Loucy (cell line): Measurements from ENCODE around the gene LIPC.

Source experiments
- H2AFZ ChIP-seq: fragments of 200-600 bp; sonication (generic); 2 replicates; pipeline ENCODE4 v1.6.0; 2016; ENCODE audit warnings: antibody characterized with exemption, mild to moderate bottlenecking, low read length, moderate library complexity
- H3F3A ChIP-seq: fragments of 200-600 bp; 2 replicates; pipeline ENCODE4 v1.6.0; 2016; ENCODE audit warnings: antibody characterized with exemption, low read depth, mild to moderate bottlenecking
- H3K27me3 ChIP-seq: fragments of 200-600 bp; sonication (generic); 2 replicates; pipeline ENCODE4 v1.6.1; 2014; ENCODE audit warnings: low read length, mild to moderate bottlenecking; ENCODE audit not compliant: insufficient read depth, poor library complexity, severe bottlenecking
- H3K36me3 ChIP-seq: fragments of 200-600 bp; sonication (generic); 2 replicates; pipeline ENCODE4 v1.6.1; 2016; ENCODE audit warnings: low read length; ENCODE audit not compliant: insufficient read depth
- H3K4me1 ChIP-seq: fragments of 200-600 bp; sonication (generic); 2 replicates; pipeline ENCODE4 v1.5.1; 2014; ENCODE audit warnings: low read length, mild to moderate bottlenecking; ENCODE audit not compliant: insufficient read depth, poor library complexity, severe bottlenecking
- H3K4me2 ChIP-seq: fragments of 200-600 bp; sonication (generic); 2 replicates; pipeline ENCODE4 v1.6.0; 2014; ENCODE audit warnings: antibody characterized with exemption, low read length, low read depth, mild to moderate bottlenecking; ENCODE audit not compliant: poor library complexity, severe bottlenecking
- H3K4me3 ChIP-seq: fragments of 200-600 bp; sonication (generic); 2 replicates; pipeline ENCODE4 v1.5.1; 2014; ENCODE audit warnings: low read length, mild to moderate bottlenecking, mixed read lengths; ENCODE audit not compliant: poor library complexity, severe bottlenecking
- H3K79me2 ChIP-seq: fragments of 200-600 bp; sonication (generic); 2 replicates; pipeline ENCODE4 v1.6.1; 2014; ENCODE audit warnings: low read length; ENCODE audit not compliant: insufficient read depth
- H3K9ac ChIP-seq: fragments of 200-600 bp; sonication (generic); 2 replicates; pipeline ENCODE4 v1.6.0; 2014; ENCODE audit warnings: mild to moderate bottlenecking, low read depth, low read length, moderate library complexity; ENCODE audit not compliant: poor library complexity, severe bottlenecking
- H3K9me2 ChIP-seq: fragments of 200-600 bp; sonication (generic); replicated peaks from 2 replicates; pipeline ENCODE4 v1.6.1; 2016; ENCODE audit warnings: low read depth, low read length, mixed read lengths
- H3K9me3 ChIP-seq: fragments of 200-600 bp; sonication (generic); 2 replicates; pipeline ENCODE4 v1.6.1; 2014; ENCODE audit warnings: mild to moderate bottlenecking, antibody characterized with exemption, low read length, low read depth; ENCODE audit not compliant: insufficient read depth
- H4K20me1 ChIP-seq: fragments of 200-600 bp; sonication (generic); 2 replicates; pipeline ENCODE4 v1.6.0; 2014; ENCODE audit warnings: antibody characterized with exemption, low read length, mild to moderate bottlenecking; ENCODE audit not compliant: insufficient read depth, poor library complexity, severe bottlenecking
- EZH2phosphoT487 ChIP-seq: fragments of 200-600 bp; IDR thresholded peaks from 2 replicates; pipeline ENCODE4 v1.6.1; 2018; ENCODE audit warnings: antibody characterized with exemption, mild to moderate bottlenecking, moderate library complexity, borderline replicate concordance
- TF ChIP-seq, protein P1 (sequence below): fragments of 200-600 bp; sonication (generic); conservative IDR thresholded peaks from 2 replicates; pipeline ENCODE4 v1.5.1; 2014; ENCODE audit warnings: mild to moderate bottlenecking, antibody characterized with exemption, low read length

The LIPC gene

DNA sequence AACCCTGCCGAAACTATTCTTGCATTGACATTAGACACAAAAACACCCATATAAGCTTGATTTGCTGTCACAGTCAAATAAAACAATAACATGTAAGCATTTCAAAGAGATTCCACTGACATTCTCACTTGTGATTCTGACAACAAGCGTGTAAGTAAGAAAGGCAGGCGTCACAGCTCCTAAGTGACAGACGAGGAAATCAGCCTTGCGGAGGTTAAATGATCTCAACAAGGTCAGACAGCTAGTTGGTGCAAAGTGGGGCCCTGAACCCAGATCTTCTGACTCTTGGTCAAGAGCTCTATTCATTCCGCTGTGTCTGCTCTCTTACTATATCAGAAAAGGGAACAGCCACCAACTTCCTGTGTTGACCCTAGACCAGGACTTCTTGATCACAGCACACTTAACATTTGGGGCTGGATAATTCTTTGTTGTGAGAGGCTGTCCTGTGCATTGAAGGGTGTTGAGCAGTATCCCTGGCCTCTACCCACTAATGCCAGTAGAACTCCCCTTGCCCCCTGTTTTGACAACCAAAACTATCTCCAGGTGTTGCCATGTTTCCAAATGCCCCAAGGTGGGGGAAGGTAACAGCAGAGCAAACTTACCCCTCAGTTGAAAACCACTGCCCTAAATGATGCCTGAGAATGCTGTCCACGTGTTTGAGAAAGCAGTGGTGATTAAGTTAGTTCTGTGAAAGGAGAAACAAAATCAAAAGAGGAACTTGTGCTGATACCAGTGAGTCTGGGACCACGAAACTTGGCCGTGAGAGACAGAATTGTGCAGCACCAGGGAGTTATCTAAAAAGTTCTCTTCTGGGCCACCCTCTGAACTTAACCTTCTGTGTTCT, 86.1 kb downstream of the LIPC start:
- H3K4me2 ChIP-seq, result no peak overlapping the region
- no peak for TF ChIP-seq EZH2phosphoT487
- TF ChIP-seq, protein P1, sequence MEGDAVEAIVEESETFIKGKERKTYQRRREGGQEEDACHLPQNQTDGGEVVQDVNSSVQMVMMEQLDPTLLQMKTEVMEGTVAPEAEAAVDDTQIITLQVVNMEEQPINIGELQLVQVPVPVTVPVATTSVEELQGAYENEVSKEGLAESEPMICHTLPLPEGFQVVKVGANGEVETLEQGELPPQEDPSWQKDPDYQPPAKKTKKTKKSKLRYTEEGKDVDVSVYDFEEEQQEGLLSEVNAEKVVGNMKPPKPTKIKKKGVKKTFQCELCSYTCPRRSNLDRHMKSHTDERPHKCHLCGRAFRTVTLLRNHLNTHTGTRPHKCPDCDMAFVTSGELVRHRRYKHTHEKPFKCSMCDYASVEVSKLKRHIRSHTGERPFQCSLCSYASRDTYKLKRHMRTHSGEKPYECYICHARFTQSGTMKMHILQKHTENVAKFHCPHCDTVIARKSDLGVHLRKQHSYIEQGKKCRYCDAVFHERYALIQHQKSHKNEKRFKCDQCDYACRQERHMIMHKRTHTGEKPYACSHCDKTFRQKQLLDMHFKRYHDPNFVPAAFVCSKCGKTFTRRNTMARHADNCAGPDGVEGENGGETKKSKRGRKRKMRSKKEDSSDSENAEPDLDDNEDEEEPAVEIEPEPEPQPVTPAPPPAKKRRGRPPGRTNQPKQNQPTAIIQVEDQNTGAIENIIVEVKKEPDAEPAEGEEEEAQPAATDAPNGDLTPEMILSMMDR, result no peak
- no peaks in the 10 kb centered on the region for H3F3A ChIP-seq
- H4K20me1 ChIP-seq, result no peaks in the 10 kb centered on the region
- no peaks in the 10 kb centered on the region for H3K79me2 ChIP-seq
- H3K4me3 ChIP-seq, result no peak overlapping the region
- peaks cover 43% of the 10 kb centered on the region for H3K4me1 ChIP-seq
- H2AFZ ChIP-seq, result peak overlapping the region; percentile 52
- no peaks in the 10 kb centered on the region for H3K9me2 ChIP-seq
- H3K27me3 ChIP-seq, result no peaks in the 10 kb centered on the region
- H3K9me3 ChIP-seq, result peaks cover 6% of the 10 kb centered on the region; the same call in 1 of the 2 replicates
- no peak overlapping the region for H3K9ac ChIP-seq
- no peaks in the 10 kb centered on the region for H3K36me3 ChIP-seq

- Histone ChIP-seq H3K27me3 (no peaks in the 10 kb centered on the region), H2AFZ (peak overlapping the region; percentile 52; the same call in 1 of the 2 replicates), H3K9ac (no peak overlapping the region), H3K4me3 (no peak overlapping the region), H3K4me2 (no peak overlapping the region), H3K9me2 (no peaks in the 10 kb centered on the region), H4K20me1 (no peaks in the 10 kb centered on the region), H3F3A (no peaks in the 10 kb centered on the region), H3K9me3 (peaks cover 6% of the 10 kb centered on the region; the same call in 1 of the 2 replicates), H3K4me1 (peaks cover 43% of the 10 kb centered on the region), H3K79me2 (no peaks in the 10 kb centered on the region), H3K36me3 (no peaks in the 10 kb centered on the region)
- TF ChIP-seq, protein P1, result no peak
- no peak for TF ChIP-seq EZH2phosphoT487
Observed at GRCh38 chr15:58518626-58519025, 86.8 kb downstream of the LIPC start.

DNA sequence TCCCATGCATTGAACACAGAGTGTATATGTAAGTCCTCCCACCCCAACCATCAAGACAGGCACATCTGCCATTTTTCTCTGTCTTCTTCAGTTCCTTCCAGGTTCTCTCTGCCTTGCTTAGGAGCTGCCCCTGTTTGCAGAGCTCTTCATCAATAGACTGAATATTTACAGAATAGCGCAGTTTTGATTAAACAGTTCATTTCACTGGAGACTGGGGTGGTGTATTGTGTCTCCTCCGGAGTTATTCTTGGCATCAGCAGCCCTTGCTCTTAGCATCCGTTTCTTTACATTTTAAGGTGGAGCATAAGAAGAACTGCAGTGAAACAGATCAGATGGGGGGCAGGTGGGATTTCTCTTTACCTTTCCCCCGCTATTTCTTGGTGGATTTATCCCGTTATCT, 87.7 kb downstream of the LIPC start:
- H3K4me3 ChIP-seq, result no peak overlapping the region
- H3K79me2 ChIP-seq, result no peaks in the 10 kb centered on the region
- H3K9ac ChIP-seq, result no peak overlapping the region
- peaks cover 41% of the 10 kb centered on the region for H3K4me1 ChIP-seq
- no peaks in the 10 kb centered on the region for H3K36me3 ChIP-seq
- no peaks in the 10 kb centered on the region for H3K27me3 ChIP-seq
- H2AFZ ChIP-seq, result 0 out of 2 replicates have a peak overlapping the region, but pooled peaks have one; percentile 3
- H3K9me3 ChIP-seq, result peaks cover 6% of the 10 kb centered on the region; the same call in 1 of the 2 replicates
- H4K20me1 ChIP-seq, result no peaks in the 10 kb centered on the region
- H3K9me2 ChIP-seq, result no peaks in the 10 kb centered on the region
- H3K4me2 ChIP-seq, result no peak overlapping the region
- TF ChIP-seq, protein P1, result no peak
- no peak for TF ChIP-seq EZH2phosphoT487
- no peaks in the 10 kb centered on the region for H3F3A ChIP-seq
